Measurements from ENCODE around the gene RIN3.

The RIN3 gene

DNA sequence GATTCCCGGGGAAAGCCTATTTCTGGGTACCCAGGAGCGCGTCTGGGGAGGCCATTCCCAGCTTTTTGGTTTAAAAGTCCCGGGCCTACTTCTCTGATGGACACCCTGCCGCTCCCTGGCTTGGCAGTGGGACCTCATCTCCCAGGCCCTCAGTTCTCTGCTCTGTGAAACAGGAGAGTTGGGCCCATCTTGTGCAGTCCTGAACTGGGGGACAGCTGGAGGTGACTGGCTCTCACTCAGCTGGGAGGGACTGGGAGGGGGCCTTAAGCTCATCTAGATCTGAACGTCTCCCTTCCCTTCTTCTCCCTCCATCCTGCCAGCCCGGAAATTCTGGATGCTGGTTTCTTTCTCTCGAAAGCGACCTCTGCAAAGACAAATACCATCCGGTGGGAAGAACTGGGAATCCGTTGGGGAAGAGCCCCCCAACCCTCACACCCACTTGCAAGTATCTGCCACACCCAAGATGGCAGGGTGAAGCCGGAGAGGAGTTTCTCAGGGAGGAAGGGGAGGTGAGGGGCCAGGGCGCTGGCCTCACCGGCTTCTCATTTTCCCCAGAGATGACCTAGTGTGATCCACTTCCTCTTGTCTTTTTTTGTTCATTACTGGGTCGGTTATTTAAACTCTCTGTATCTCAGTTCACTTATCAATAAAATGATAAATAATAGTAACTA lies 1.4 kb downstream of the RIN3 start:
- ATAC-seq, result no peak
- Mint-ChIP-seq H3K36me3 (no peaks in the 10 kb centered on the region), H3K27me3 (no peaks in the 10 kb centered on the region), H3K4me1 (peaks cover 53% of the 10 kb centered on the region), H3K9me3 (no peaks in the 10 kb centered on the region), H3K4me3 (peak overlapping the region; percentile 83), H3K27ac (no peak overlapping the region)

DNA sequence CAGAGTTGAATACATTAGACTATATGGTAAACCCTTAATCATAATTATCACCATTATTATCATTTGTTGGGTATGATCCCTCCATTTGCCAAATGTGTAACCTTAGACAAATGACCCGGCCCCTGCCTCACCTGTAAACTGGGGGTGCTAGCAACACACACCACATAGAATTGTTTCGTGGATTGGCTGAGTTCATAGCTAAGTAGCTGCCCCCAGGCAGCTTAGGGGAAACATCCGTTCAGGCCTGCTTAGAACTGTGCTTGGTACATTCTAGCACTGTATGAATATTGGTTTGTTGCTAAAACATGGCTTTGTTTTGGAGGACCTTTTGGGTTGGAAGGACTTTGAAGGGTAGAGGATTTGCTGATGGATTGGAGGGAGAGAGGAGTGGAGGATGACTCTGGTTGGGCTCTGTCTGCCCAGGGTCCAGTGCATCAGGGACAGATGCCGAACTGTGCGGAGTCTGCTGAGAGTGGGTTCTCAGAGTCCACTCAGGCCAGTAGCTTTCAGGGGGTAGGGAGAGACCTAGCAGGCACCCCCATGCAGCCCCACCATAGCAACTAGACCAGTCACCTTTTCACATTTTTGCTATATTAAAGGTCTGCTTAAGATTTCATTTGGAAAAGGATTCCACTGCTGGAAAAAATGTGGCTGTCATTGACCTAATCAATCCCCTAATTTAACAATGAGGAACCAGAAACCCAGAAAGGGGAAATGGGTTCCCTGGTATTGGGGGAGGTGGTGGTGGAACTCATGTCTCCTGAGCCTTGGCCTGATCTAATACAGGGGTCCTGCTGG lies 2.2 kb downstream of the RIN3 start:
- no peak overlapping the region for H3K27ac Mint-ChIP-seq
- peaks cover 52% of the 10 kb centered on the region for H3K4me1 Mint-ChIP-seq
- no peak for ATAC-seq
- peak overlapping the region; percentile 0 for H3K4me3 Mint-ChIP-seq
- H3K27me3 Mint-ChIP-seq, result no peaks in the 10 kb centered on the region
- H3K9me3 Mint-ChIP-seq, result no peaks in the 10 kb centered on the region
- peaks cover 1% of the 10 kb centered on the region for H3K36me3 Mint-ChIP-seq

DNA sequence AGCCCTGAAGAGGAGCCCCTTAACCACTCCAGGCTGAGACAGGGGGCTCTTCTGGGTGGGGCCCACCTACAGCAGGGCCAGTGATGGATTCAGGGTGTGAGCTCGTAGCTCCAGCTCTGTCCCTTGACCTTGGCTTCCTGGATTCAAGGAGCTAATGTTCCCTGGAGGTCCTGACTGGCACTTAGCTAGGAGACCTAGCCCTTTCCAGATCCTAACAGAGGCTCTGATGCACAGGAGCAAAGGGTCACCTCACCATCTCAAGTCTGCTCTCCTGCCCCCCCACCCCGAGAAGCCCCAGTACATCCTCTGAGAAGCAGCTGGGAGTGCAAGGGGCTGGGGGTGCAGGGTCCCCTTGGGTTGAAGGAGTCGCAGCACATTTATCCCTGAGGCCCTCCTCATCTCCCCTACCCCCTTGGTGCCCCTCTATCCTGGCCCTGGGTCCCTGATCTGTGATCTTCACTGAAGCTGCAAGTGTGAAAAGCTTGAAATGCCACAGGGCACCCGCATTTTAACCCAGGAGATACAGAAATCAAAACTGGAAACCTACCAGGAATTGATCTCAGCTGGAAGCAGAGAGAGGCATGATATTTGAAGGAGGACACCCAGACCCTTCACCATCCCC lies 2.9 kb downstream of the RIN3 start:
- ATAC-seq, result no peak
- Mint-ChIP-seq H3K4me1 (peaks cover 48% of the 10 kb centered on the region), H3K4me3 (no peak overlapping the region), H3K27ac (peak overlapping the region; percentile 17), H3K36me3 (peaks cover 8% of the 10 kb centered on the region), H3K9me3 (peaks cover 5% of the 10 kb centered on the region), H3K27me3 (no peaks in the 10 kb centered on the region)

DNA sequence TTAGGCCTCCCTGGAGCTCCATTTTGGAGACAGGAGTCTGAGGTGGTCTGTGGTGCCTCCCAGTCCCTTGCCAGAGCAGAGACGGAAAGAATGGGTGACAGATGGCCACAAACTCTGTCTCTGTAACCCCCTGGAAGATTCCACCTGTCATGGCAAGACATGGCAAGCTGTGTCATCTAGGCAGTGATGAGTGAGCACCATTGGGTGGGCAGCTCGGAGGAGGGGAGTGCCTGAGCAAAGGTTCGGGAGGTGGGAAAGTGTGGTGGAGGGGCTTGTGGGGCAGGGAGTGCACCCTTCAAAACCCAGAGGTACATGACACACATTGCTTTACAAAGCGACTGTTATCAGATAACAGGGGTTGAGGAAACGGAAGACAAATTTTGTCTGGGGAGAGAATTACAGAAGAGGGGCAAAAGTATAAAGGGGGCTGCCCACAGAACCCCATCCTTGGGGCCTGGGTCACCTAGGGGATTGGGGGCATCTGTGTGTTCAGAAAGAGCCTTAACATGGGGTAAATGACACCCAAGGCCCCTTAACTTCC lies 3.5 kb downstream of the RIN3 start:
- Mint-ChIP-seq H3K4me1 (peaks cover 46% of the 10 kb centered on the region), H3K4me3 (no peak overlapping the region)

DNA sequence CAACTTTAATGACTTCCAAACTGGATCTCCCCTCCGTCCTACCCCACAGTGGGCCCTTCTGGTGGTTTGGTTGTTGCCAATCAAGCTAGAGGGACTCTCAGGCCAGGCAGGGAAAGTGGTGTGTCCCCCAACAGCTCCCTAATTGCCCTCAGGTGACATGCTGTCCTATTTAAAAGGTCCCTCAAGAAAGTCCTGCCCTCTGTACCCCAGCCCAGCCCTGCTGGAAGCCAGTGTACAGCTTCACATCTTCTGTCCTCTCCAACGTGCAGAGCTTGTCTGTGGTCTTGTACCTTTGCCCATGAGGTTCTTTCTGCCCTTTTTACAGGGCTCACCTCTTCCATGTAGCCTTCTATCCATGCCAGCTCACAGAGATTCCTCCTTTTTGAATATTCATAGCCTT lies 4.2 kb downstream of the RIN3 start:
- peaks cover 5% of the 10 kb centered on the region for H3K9me3 Mint-ChIP-seq
- no peak overlapping the region for H3K4me3 Mint-ChIP-seq
- ATAC-seq, result no peak
- peaks cover 11% of the 10 kb centered on the region for H3K36me3 Mint-ChIP-seq
- peak overlapping the region; percentile 5 for H3K27ac Mint-ChIP-seq
- no peaks in the 10 kb centered on the region for H3K27me3 Mint-ChIP-seq
- peaks cover 40% of the 10 kb centered on the region for H3K4me1 Mint-ChIP-seq

More for the DNA sequence above, 3.5 kb downstream of the RIN3 start:
- H3K9me3 Mint-ChIP-seq, result peaks cover 5% of the 10 kb centered on the region
- ATAC-seq, result no peak
- H3K27ac Mint-ChIP-seq, result peak overlapping the region; percentile 17
- H3K36me3 Mint-ChIP-seq, result peaks cover 11% of the 10 kb centered on the region
- no peaks in the 10 kb centered on the region for H3K27me3 Mint-ChIP-seq

DNA sequence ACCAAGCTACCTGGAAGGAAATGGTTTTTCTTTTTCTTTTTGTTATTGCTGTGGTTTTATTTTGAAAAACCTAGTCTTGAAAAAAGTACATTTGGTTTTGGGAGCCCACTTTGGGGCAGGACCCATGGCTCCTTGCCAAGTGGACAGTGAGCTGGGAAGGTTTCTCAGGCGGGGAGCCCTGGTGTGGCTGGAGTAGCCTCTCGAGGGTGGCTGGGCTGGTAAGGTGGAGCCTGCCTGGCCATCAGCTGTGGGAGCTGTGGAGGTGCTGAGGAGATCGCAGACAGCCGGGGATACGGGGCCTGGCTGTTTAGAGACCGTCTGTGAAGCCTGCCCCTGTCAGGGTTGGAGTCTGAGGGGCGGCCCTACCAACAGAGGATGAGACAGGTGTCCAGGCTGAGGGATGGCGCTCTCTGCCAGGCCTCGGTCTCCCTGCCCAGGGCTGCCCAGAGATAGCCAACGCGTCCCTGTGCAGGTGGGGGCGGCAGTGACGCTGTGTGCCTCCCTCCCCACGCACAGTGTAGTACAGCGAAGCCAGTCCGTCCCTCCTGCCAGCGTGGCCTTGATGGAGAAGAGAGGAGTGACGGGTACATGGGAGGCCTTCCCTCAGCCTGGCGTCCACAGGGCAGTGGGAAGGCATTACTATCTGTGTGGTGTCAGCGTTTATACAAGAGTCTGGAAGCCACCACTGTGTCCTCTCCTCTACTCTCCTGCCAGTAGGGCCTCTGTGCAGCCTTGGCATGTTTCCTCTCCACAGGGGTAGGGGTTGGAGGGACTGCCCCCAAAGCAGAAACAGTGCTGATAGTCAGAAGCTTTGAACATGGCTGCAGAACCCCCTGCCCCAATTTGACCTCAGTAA lies 5.9 kb downstream of the RIN3 start:
- no peaks in the 10 kb centered on the region for H3K27me3 Mint-ChIP-seq
- ATAC-seq, result peak; percentile 9
- H3K9me3 Mint-ChIP-seq, result peaks cover 5% of the 10 kb centered on the region
- peaks cover 11% of the 10 kb centered on the region for H3K36me3 Mint-ChIP-seq
- H3K4me1 Mint-ChIP-seq, result peaks cover 40% of the 10 kb centered on the region
- H3K27ac Mint-ChIP-seq, result peak overlapping the region; percentile 38
- no peak overlapping the region for H3K4me3 Mint-ChIP-seq

DNA sequence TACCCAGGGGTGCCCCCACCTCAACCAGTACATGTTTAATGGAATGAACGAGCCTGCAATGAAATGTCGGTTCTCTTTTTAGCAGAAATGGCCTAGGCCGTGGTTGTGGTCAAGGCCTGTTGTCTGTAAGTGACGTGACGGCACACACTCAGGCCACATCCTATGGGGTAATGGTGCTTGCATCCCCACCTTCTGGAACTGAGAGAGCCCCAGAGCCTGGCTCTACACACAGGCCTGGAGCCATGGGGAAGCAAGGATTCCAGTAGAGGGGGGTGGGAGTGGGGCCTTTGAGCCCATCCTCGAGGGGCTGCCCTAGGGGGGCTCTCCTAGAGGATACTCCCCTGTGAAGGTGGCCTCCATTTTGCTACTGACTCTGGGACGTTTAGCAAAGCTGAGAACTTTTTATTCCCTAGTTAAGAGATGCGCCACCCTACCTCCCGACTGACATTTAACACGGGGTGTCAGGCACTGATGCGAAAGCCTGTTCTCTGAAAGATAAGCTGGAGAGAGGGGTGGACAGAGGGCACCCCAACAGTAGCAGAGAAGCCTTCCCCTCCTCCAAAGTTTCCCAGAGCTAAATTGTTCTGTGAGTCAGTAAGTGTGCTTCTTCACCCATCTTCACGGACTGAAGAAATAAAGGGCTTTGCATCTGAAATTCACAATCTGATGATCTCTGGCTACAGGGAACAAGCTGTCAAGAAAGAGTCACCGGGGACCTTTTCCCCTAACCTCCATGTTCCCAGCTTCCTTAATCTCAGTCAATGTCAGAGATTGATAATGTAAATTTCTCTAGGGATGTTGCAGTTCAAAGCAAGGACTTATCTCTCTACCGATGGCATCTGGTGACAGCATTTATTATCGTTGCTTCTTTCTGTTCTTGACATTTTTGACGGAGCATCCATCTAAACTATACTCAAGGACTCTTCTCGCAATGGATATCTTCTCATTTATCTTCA lies 6.8 kb downstream of the RIN3 start:
- peak; percentile 42 for ATAC-seq
- Mint-ChIP-seq H3K36me3 (peaks cover 11% of the 10 kb centered on the region), H3K4me1 (peaks cover 33% of the 10 kb centered on the region), H3K27ac (no peak overlapping the region), H3K9me3 (peaks cover 5% of the 10 kb centered on the region), H3K27me3 (no peaks in the 10 kb centered on the region), H3K4me3 (no peak overlapping the region)

DNA sequence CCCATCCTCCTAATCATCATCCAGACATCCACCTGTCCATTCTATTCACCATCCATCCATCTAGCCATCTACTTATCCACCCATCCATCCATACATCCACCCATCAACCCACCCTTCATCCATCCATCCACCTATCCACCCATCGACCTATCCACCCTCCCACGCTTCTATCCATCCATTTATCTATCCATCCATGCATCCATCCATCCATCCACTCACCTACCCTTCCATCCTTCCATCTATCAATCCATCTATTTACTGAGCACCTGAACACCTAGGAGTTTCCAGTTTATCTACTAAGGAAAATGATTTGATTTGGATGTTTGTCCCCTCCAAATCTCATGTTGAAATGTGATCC lies 7.5 kb downstream of the RIN3 start:
- H3K9me3 Mint-ChIP-seq, result peaks cover 5% of the 10 kb centered on the region
- no peak overlapping the region for H3K27ac Mint-ChIP-seq
- H3K4me1 Mint-ChIP-seq, result peaks cover 27% of the 10 kb centered on the region
- no peak for ATAC-seq
- H3K36me3 Mint-ChIP-seq, result peaks cover 11% of the 10 kb centered on the region
- no peaks in the 10 kb centered on the region for H3K27me3 Mint-ChIP-seq
- no peak overlapping the region for H3K4me3 Mint-ChIP-seq

DNA sequence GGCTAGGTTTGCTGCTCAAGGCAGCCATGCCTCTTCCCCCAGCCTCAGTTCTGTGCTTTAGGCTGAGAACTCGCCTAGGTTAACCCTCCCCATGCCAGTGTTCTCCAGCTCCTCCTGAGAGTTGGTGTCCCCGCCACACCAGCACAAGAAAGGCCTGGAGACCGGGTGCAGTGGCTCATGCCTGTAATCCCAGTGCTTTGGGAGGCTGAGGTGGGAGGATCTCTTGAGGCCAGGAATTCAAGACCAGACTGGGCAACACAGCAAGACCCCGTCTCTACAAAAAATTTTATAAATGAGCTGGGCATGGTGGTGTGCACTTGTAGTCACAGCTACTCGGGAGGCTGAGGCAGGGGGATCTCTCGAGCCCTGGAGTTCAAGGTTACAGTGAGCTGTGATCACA lies 10.2 kb downstream of the RIN3 start:
- no peak overlapping the region for H3K27ac Mint-ChIP-seq
- ATAC-seq, result no peak
- H3K9me3 Mint-ChIP-seq, result peaks cover 5% of the 10 kb centered on the region
- no peaks in the 10 kb centered on the region for H3K27me3 Mint-ChIP-seq
- H3K4me1 Mint-ChIP-seq, result peaks cover 16% of the 10 kb centered on the region
- H3K4me3 Mint-ChIP-seq, result no peak overlapping the region
- peaks cover 11% of the 10 kb centered on the region for H3K36me3 Mint-ChIP-seq

DNA sequence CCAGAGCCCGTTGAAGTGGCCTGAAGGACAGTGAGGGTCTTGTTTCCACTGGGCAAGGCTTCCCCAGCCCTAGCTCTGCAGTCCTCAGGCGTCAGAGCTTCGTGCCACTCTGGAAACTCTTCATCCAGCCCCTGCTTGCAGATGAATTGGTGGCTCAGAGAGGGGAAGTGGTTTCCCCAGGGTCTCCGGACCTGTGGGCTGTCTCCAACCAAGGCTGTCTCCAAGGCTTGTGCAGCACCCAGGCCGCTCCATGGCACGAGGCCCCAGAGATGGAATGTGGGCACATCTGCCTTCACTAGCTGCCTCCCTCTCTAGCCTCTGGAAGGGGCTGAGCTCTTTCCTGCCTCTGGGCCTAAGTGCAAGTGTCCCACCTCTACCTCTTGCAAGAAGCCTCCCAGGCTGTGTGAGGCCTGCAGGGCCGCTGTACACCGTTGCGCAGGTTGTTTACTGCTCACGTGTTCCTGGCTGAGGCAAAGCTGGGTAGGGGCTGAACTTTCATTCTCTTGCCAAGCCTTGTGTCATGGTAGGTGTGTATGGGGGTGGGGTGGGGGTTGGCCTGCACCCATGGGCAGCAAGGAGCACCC lies 11.1 kb downstream of the RIN3 start:
- Mint-ChIP-seq H3K36me3 (peaks cover 11% of the 10 kb centered on the region), H3K9me3 (peaks cover 5% of the 10 kb centered on the region), H3K4me3 (no peak overlapping the region), H3K27me3 (no peaks in the 10 kb centered on the region), H3K4me1 (peaks cover 11% of the 10 kb centered on the region), H3K27ac (no peak overlapping the region)
- no peak for ATAC-seq

DNA sequence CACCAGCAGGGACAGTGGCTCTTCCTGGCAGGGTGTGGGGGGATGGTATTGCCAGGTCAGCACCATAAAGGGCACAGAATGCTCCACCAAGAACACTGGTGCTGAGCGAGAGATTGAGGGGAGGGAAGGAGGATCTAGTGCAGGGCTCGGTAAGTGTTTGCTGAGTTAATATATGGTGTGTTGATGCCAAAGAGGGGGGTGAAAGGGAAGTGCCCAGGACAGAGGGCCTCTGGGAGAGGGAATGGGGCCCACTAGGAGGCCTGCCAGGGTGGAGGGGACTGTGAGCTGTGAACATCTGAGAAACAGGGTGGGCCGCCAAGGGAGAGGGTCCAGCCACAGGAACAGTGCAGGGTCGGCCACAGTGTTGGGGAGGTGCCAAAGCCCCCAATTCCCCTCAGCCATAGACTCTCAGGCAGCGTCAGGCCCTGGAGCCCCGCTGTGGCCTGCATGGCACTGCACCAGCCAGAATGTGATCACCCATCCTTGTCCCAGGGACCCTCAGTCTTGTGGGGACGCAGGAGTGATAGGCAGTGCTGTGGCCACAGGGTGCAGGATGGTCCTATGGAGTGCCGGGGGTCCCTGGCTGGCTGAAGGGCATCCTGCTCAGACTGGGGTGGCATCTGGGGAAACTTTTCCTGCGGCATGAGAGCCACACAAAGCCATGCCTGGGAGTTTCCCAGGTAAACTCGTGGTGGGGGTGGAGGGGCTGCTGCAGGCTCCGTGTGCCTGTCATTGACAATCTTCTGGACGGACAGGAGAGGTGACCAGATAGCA lies 11.9 kb downstream of the RIN3 start:
- ATAC-seq, result no peak
- Mint-ChIP-seq H3K9me3 (peaks cover 5% of the 10 kb centered on the region), H3K4me1 (peaks cover 16% of the 10 kb centered on the region), H3K36me3 (peaks cover 11% of the 10 kb centered on the region), H3K27me3 (no peaks in the 10 kb centered on the region), H3K27ac (no peak overlapping the region), H3K4me3 (no peak overlapping the region)

DNA sequence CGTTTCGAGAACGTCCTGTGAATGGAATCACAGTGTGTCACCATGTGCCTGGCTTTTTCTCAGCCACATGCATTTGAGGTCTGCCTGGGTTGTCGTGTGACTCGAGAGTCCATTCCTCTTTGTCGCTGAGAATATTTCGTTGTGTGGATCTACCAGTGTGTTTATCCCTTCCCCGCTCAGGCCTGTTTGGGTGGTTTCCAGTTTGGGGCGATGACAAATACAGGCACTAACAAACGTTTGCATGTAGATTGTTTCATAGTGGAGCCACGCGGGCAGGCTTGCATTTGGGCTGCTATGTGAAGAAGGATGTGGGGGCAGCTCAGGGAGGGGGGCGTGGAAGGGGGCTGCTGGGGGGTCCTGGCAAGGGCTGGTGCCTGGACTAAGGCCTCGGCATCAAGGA lies 14.1 kb downstream of the RIN3 start:
- no peaks in the 10 kb centered on the region for H3K36me3 Mint-ChIP-seq
- no peak for ATAC-seq
- H3K4me1 Mint-ChIP-seq, result peaks cover 32% of the 10 kb centered on the region
- no peak overlapping the region for H3K4me3 Mint-ChIP-seq
- peak overlapping the region; percentile 4 for H3K27ac Mint-ChIP-seq
- no peaks in the 10 kb centered on the region for H3K9me3 Mint-ChIP-seq
- H3K27me3 Mint-ChIP-seq, result no peaks in the 10 kb centered on the region

DNA sequence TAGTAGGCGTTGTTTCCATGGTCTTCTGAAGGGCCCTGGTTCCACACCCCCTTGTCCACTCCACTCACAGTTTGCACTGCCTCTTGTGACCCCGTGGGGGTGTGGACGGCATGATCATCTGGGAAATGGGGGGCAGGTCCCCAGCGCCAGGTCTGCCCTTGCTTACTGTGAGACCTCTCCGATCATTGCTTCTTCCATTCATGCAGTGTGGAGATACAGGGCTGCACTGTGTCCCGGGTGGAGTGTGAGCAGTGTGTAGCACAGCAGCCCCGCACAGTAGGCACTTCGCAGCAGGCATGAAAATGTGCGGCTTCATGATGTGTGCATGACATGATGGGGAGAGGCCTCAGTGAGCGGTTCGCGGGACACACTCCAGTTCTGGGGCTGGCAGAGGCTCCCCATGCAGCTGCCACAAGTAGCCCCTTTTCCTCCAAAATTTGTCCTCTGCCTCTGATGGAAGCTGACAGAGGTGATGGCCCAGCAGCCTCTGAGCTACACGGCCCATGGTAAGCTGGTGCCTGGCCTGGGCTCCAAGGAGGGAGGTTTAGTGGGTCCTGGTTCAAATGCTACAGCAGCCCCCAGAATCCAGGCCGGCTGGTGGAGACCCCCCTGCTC lies 15.0 kb downstream of the RIN3 start:
- Mint-ChIP-seq H3K36me3 (no peaks in the 10 kb centered on the region), H3K4me3 (no peak overlapping the region), H3K9me3 (no peaks in the 10 kb centered on the region), H3K4me1 (peaks cover 32% of the 10 kb centered on the region), H3K27me3 (no peaks in the 10 kb centered on the region), H3K27ac (no peak overlapping the region)
- no peak for ATAC-seq

Data from stimulated activated memory B cell treated with anti-CD40 and anti-IgM and Interleukin-4, amounts not matched to agents 10 μg/mL and 1 μg/mL and 100 μg/mL, for 72 hours (primary cell).